ENCODE data around the gene UBE2D1. TPM values are rescaled to one million over a fixed set of nuclear protein-coding genes. Genes with fewer than 3 reads are reported as not detected.

Gene UBE2D1
- total and polyA plus RNA-seq, 9 of the 15 experiments (the other 6 are each of a cell fraction or from before 2014, with no cell fraction given): 4.1 to 24.4 (median 12.3) TPM

DNA sequence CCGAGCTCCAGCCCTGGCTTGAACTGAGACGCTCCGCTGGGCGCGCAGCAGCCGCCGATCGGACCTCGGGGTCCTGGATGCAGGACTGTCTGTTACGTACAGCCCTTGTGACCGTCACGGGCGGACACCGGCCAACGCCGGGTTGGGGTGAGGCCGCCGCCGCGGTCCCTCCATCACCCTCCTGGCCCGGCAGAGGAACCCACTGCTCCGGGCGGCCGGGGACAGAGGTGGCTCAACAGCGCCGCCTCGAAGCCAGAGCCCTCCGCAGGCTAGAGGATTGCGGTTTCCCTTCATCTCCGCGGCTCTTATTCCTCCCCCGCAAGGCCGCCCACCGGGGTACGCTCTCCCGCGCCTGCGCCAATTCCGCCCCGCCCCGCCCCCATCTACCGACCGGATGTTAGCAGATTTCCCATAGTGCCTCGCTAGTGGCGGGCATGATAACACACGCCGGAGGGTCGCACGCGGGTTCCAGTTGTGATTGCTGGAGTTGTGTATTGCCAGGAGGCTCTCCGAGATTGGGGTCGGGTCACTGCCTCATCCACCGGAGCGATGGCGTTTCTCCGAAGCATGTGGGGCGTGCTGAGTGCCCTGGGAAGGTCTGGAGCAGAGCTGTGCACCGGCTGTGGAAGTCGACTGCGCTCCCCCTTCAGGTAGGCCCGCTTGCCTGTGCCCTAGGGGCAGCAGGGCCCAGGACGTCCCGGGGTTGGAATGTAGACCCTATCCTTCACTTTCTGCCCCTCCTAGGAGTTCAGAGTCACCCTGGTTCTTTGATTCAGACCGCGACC, 50.4 kb downstream of the UBE2D1 start, which contains the start of gene TFAM (continued):
- 0 out of 3 replicates have a peak, but pooled peaks of 1 of the 2 experiments have one; percentile 62 for TF ChIP-seq CBX3 (IDR thresholded peaks at IDR 0.05; ENCODE audit: borderline replicate concordance in 1 of 2, low read length in 2 of 2)
- peak; percentile 52; the same call in 1 of the 2 replicates for TF ChIP-seq ZNF589 (CRISPR knock-in tag; IDR thresholded peaks at IDR 0.05; ENCODE audit: low read depth)
- peak; percentile 98 for TF ChIP-seq ZFX (CRISPR knock-in tag; IDR thresholded peaks at IDR 0.05)
- TF ChIP-seq, protein P1, sequence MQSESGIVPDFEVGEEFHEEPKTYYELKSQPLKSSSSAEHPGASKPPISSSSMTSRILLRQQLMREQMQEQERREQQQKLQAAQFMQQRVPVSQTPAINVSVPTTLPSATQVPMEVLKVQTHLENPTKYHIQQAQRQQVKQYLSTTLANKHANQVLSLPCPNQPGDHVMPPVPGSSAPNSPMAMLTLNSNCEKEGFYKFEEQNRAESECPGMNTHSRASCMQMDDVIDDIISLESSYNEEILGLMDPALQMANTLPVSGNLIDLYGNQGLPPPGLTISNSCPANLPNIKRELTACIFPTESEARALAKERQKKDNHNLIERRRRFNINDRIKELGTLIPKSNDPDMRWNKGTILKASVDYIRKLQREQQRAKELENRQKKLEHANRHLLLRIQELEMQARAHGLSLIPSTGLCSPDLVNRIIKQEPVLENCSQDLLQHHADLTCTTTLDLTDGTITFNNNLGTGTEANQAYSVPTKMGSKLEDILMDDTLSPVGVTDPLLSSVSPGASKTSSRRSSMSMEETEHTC (IDR thresholded peaks at IDR 0.05): 0 out of 2 replicates have a peak, but pooled peaks have one; percentile 41
- TF ChIP-seq RAD21 (CRISPR knock-in tag; conservative IDR thresholded peaks at IDR 0.05 in 1 of 2, IDR thresholded peaks at IDR 0.05 in 1 of 2): peak; percentile 86 to 91
- TF ChIP-seq, protein P2, sequence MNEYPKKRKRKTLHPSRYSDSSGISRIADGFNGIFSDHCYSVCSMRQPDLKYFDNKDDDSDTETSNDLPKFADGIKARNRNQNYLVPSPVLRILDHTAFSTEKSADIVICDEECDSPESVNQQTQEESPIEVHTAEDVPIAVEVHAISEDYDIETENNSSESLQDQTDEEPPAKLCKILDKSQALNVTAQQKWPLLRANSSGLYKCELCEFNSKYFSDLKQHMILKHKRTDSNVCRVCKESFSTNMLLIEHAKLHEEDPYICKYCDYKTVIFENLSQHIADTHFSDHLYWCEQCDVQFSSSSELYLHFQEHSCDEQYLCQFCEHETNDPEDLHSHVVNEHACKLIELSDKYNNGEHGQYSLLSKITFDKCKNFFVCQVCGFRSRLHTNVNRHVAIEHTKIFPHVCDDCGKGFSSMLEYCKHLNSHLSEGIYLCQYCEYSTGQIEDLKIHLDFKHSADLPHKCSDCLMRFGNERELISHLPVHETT (CRISPR knock-in tag; conservative IDR thresholded peaks at IDR 0.05 in 1 of 2, IDR thresholded peaks at IDR 0.05 in 1 of 2): peak in 1 of 2 experiments; percentile 93; a peak in 2 of 4 replicates
- TF ChIP-seq ARID1B (IDR thresholded peaks at IDR 0.05): peak; percentile 72
- 0 out of 2 replicates have a peak, but pooled peaks have one; percentile 20 for TF ChIP-seq MECOM (CRISPR knock-in tag; IDR thresholded peaks at IDR 0.05)
- TF ChIP-seq TGIF2 (CRISPR knock-in tag; IDR thresholded peaks at IDR 0.05): peak; percentile 82; the same call in 1 of the 2 replicates
- peak; percentile 9 for TF ChIP-seq CHD4 (IDR thresholded peaks at IDR 0.05; ENCODE audit: insufficient read depth, insufficient replicate concordance, low read depth, low read length, poor library complexity, severe bottlenecking)
- TF ChIP-seq KDM1A (IDR thresholded peaks at IDR 0.05): peak; percentile 68 to 71; a peak in 3 of 4 replicates
- peak; percentile 88 for TF ChIP-seq RNF2 (IDR thresholded peaks at IDR 0.05)
- peak; percentile 24 to 58; a peak in 2 of 4 replicates for TF ChIP-seq NONO (IDR thresholded peaks at IDR 0.05; ENCODE audit: low read depth in 2 of 2, low read length in 1 of 2)
- TF ChIP-seq, protein P3, sequence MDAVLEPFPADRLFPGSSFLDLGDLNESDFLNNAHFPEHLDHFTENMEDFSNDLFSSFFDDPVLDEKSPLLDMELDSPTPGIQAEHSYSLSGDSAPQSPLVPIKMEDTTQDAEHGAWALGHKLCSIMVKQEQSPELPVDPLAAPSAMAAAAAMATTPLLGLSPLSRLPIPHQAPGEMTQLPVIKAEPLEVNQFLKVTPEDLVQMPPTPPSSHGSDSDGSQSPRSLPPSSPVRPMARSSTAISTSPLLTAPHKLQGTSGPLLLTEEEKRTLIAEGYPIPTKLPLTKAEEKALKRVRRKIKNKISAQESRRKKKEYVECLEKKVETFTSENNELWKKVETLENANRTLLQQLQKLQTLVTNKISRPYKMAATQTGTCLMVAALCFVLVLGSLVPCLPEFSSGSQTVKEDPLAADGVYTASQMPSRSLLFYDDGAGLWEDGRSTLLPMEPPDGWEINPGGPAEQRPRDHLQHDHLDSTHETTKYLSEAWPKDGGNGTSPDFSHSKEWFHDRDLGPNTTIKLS (IDR thresholded peaks at IDR 0.05; ENCODE audit: borderline replicate concordance, low read depth): peak; percentile 13; the same call in 1 of the 2 replicates
- 0 out of 2 replicates have a peak, but pooled peaks have one; percentile 8 for TF ChIP-seq ELF1 (tag; IDR thresholded peaks at IDR 0.05)
- peak; percentile 68 for TF ChIP-seq MTA3 (IDR thresholded peaks at IDR 0.05; ENCODE audit: borderline replicate concordance)
- TF ChIP-seq CC2D1A (IDR thresholded peaks at IDR 0.05): peak; percentile 59; the same call in 1 of the 2 replicates
- no peak for TF ChIP-seq ESRRB (CRISPR knock-in tag; IDR thresholded peaks at IDR 0.05; ENCODE audit: borderline replicate concordance)
- TF ChIP-seq SP2 (IDR thresholded peaks at IDR 0.05; ENCODE audit: extremely low read depth, low read depth, low read length, poor library complexity, severe bottlenecking): no peak
- TF ChIP-seq POLR2B (IDR thresholded peaks at IDR 0.05; ENCODE audit: low read depth, partially characterized antibody): peak; percentile 97
- TF ChIP-seq TOE1 (IDR thresholded peaks at IDR 0.05; ENCODE audit: borderline replicate concordance): peak; percentile 69; the same call in 1 of the 2 replicates
- TF ChIP-seq TOE1 (CRISPR knock-in tag; IDR thresholded peaks at IDR 0.05; ENCODE audit: borderline replicate concordance, low read depth): no peak

Data from K562 (cell line).